GM12872 (cell line): ENCODE results near the gene CPZ.

Experiments
- TF ChIP-seq, protein P1 (sequence below): IDR thresholded peaks from 3 replicates; pipeline ENCODE4 v1.5.1; 2011; ENCODE audit warnings: low read depth, mild to moderate bottlenecking, low read length, moderate library complexity; ENCODE audit not compliant: insufficient read depth

CPZ gene

DNA sequence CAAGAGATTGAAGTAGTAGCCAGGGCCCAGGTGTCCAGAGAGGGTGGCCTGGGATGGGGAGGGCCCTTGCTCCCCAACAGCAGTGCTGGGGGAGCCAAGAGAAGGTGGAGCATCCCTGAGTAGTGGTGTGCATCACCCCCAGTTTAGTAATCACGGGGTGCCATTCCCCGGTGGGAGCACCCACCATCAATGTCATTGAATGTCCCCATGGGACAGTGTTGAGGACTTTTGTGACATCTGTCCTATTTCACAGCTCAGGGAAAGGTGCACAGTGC is 4.4 kb upstream of the CPZ start:
- TF ChIP-seq, protein P1, sequence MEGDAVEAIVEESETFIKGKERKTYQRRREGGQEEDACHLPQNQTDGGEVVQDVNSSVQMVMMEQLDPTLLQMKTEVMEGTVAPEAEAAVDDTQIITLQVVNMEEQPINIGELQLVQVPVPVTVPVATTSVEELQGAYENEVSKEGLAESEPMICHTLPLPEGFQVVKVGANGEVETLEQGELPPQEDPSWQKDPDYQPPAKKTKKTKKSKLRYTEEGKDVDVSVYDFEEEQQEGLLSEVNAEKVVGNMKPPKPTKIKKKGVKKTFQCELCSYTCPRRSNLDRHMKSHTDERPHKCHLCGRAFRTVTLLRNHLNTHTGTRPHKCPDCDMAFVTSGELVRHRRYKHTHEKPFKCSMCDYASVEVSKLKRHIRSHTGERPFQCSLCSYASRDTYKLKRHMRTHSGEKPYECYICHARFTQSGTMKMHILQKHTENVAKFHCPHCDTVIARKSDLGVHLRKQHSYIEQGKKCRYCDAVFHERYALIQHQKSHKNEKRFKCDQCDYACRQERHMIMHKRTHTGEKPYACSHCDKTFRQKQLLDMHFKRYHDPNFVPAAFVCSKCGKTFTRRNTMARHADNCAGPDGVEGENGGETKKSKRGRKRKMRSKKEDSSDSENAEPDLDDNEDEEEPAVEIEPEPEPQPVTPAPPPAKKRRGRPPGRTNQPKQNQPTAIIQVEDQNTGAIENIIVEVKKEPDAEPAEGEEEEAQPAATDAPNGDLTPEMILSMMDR: no peak

DNA sequence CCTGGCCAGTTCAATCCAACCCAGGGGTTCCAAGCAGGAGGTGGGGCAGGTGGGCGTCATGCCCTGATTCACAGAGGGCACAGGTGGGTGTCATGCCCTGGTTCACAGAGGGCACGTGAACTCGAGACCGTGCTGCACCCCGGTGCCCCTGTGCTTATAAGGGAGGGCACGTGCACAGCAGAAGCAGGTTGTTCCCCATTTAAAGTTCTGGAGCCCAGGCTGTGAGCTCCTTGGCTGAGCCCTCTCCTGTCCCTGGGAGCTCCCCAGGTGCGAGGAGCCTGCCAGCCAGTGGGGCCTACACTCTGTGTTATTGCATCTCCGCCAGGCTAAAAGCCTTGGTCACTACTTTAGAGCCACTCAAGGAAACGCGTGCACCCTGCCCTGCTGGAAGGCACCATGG is 3.2 kb upstream of the CPZ start:
- TF ChIP-seq, protein P1: no peak

DNA sequence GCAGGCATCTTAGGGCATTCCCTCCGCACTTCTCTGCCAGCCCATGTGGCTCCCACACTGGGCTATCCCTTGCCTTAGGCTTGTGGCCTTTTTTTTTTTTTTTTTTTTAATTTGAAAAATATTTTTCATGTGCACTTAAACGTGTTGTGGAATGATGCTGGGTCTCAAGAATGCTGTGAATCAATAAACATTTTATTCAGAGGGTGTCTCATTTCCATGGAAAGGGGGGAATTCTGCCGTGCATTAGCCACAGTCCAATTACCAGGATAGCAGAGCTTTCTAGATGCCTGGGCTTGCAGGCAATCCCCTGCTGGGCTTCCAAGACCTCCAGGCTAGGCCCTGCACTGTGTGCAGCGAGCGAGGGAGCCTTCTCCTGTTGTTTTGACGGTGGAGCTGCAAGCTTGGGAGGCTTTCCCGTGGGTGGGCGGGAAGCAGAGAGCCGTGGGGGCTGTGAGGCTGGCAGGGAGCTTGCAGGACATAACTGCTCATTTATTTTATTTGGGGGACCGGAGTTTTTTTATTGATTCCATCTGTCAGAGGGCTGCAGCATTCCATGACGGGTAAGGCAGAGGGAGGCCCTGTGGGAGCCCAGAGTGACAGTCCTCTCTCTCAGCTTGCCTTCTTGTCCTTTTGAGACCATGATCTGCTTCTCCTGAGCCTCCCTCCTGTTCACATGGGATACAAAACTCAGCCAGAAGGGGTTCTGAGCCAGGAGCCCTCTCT is 2.6 kb upstream of the CPZ start:
- TF ChIP-seq, protein P1: no peak

DNA sequence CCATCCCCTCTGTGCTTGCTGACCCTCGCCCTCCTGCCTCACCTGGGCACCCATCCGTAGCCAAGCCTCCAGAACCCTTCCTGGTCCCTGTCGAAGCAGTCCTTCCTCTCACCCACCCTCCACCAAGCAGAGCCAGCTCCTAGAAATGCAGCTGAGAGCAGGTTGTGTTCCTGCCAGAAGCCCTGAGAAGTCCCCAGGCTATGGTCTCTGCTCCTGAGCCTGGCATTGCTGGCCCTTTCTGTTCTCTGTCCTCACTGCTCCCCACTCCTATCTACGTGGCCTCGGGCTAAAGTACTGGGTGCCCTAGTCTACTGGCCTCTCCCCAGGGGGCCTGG is 2.1 kb upstream of the CPZ start:
- TF ChIP-seq, protein P1: no peak

DNA sequence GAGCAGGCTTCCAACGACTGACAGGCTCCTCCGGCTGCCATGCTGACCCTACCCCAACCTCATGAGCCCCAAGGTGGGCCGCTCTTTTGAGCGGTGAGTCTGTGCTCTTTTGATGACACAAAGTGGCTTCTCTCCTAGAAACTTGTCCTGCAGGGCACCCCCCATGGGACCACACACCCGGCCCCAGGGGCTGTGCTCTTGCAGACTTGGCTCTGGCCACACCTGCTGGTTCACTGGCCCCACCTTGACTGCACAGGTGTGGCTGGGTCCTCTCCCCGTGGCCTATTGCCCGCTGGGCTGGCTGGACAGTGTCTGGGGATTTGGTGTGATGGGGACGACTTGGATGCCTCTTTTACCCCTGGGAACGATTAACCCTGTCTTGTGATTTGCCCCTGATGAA is 1.5 kb upstream of the CPZ start:
- TF ChIP-seq, protein P1: no peak

DNA sequence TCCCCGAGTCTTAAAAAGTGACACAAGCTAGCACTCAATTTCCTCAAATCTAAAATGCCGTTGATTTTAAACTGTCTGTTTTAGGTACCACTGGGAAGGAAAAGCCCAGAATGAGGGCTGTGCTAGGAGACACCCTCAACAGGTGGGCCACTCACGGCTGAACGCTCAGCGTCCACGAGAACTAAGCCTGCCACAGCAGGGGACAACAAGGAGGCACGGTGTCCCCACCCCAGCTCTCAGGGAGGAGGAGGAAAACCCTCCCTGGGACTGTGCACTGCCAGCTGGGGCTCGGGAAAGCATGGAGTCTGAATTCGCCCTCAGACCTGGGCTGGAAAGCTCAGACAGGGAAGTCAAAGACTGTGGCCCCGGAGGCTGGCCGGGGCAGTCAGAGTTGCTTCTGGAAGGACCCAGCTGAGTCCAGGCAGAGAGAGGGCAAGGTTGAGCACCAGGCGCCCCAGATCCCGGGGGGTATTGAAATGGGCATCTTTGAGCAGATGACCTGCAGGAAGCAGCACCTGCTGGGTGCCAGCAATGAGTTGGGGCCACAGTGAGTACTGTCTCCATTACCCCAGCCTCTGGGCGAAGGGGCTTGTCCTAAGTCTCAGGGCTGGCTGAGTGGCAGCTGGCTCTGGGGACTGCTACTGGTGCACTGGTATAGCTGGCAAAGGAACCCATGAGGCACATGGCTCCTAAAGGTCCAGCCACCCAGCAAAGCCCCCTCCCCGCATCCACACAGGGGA is 769 bp upstream of the CPZ start:
- TF ChIP-seq, protein P1: no peak

DNA sequence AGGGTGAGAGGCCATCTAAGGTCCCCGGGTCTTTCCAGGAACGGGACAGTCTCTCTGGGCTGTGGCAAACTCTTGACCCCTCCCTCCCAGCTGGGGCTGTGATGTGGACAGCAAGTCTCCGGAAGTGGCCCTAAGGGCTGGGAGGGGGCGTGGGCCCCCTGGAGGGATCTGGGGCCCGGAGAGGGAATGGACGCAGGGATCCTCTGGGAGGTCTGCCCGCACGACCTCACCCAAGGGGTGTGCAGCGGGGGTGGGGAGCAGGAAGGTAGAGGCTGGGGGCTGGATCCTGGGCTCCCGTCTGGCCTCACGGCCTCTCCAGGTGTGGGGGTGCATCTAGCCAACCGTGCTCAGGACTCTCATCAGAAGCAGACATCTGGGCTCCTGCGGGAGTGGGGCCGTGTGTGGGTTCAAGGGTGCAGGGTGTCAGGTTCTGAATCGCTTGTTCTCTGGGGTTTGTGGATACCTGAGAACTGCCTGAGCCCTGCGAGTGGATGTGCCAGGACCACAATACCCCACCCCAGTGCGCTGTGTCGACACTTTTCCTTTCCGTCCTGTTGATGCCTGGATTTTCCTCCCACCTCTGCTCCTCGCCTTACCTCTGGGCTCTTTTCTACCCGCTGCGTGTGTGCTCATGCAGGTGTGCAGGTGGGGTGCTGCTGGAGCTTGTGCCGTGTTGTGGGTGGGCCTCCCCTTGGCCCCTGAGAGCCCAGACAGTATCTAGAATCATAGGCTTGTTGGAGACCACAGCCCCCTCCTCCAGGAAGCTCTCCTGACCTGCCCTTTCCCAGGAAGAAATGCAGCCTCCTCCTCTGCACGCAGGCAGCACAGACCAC is 915 bp downstream of the CPZ start:
- TF ChIP-seq, protein P1: no peak
